H1 (cell line): ENCODE measurements around the gene NDNF. TPM values are rescaled to one million over a fixed set of nuclear protein-coding genes. Genes with fewer than 3 reads are reported as not detected.

ENCODE experiments used
- CTCF ChIA-PET: fragments of 300-600 bp; sonication (Branson Sonifier 250); formaldehyde crosslinking; loops from one replicate; lab custom pipeline; 2021; ENCODE audit not compliant: partially characterized antibody; lab: Charles Lee
- POLR2A ChIA-PET: fragments of 300-600 bp; sonication (Branson Sonifier 250); formaldehyde crosslinking; loops from one replicate; lab custom pipeline; 2021; ENCODE audit warnings: inconsistent platforms; ENCODE audit not compliant: partially characterized antibody; lab: Charles Lee
- DNase-seq, 2 experiments: peaks; one replicate each; pipeline versions ENCODE4 v3.0.0 to v3.0.0-alpha.2; 2010 to 2022; ENCODE audit warnings: low spot score in 2 of 2, low read depth in 1 of 2, mixed read lengths in 1 of 2
- FAIRE-seq: peaks from 2 replicates; lab custom pipeline; 2011; peaks lifted over from hg19 to GRCh38; lab: Jason Lieb, UNC
- H2AFZ ChIP-seq: 2 replicates; pipeline ENCODE4 v1.8.1; 2012; ENCODE audit warnings: low read length, inconsistent platforms
- H2AK5ac ChIP-seq: 2 replicates; pipeline ENCODE4 v1.6.1; 2013; ENCODE audit warnings: low read depth, low read length
- H2BK120ac ChIP-seq: replicated peaks from 2 replicates; pipeline ENCODE3; 2013; ENCODE audit warnings: low read depth, low read length, inconsistent platforms
- H2BK12ac ChIP-seq: 2 replicates; pipeline ENCODE4 v1.6.1; 2013; ENCODE audit warnings: low read depth, low read length
- H2BK15ac ChIP-seq: 2 replicates; pipeline ENCODE4 v1.6.1; 2013; ENCODE audit warnings: low read length
- H2BK20ac ChIP-seq: 2 replicates; pipeline ENCODE4 v1.6.1; 2013; ENCODE audit warnings: low read length
- H2BK5ac ChIP-seq: 2 replicates; pipeline ENCODE4 v1.6.1; 2013; ENCODE audit warnings: low read depth, low read length
- H3K14ac ChIP-seq: 2 replicates; pipeline ENCODE4 v1.6.1; 2013; ENCODE audit warnings: inconsistent platforms; ENCODE audit not compliant: insufficient read length
- H3K18ac ChIP-seq: 2 replicates; pipeline ENCODE4 v1.6.1; 2013; ENCODE audit warnings: low read length; ENCODE audit errors: extremely low read depth
- H3K23ac ChIP-seq: 2 replicates; pipeline ENCODE4 v1.6.1; 2013; ENCODE audit warnings: inconsistent platforms; ENCODE audit not compliant: insufficient read length
- H3K23me2 ChIP-seq: 2 replicates; pipeline ENCODE4 v1.6.1; 2013; ENCODE audit warnings: low read depth, low read length
- H3K27ac ChIP-seq: 2 replicates; pipeline ENCODE4 v1.6.1; 2011; ENCODE audit warnings: low read depth, low read length, inconsistent platforms
- H3K27me3 ChIP-seq, 4 experiments: replicated peaks in 1 of 4; 1 replicate in 1 of 4; 2 replicates in 3 of 4; pipeline versions ENCODE4 v1.6.1 to v1.8.1; 2011 to 2013; ENCODE audit warnings: low read length in 3 of 4, mild to moderate bottlenecking in 3 of 4, inconsistent platforms in 2 of 4, mixed read lengths in 2 of 4, moderate library complexity in 1 of 4; ENCODE audit not compliant: control insufficient read depth in 3 of 4, insufficient read depth in 3 of 4; ENCODE audit errors: extremely low read depth in 1 of 4
- H3K36me3 ChIP-seq, 4 experiments: 2 replicates each; pipeline versions ENCODE4 v1.6.1 to v1.8.1; 2011 to 2013; ENCODE audit warnings: mild to moderate bottlenecking in 4 of 4, low read length in 3 of 4, moderate library complexity in 2 of 4, control low read depth in 1 of 4, inconsistent platforms in 1 of 4; ENCODE audit not compliant: insufficient read depth in 4 of 4, control insufficient read depth in 2 of 4
- H3K4ac ChIP-seq: replicated peaks from 2 replicates; pipeline ENCODE3; 2013; ENCODE audit warnings: low read length, low read depth, mixed read lengths, inconsistent platforms; ENCODE audit not compliant: insufficient read length
- H3K4me1 ChIP-seq, 4 experiments: replicated peaks in 1 of 4; 1 replicate in 1 of 4; 2 replicates in 3 of 4; pipeline versions ENCODE4 v1.6.1 to v1.8.1; 2011 to 2013; ENCODE audit warnings: low read length in 3 of 4, inconsistent platforms in 2 of 4, mixed read lengths in 1 of 4; ENCODE audit not compliant: insufficient read depth in 4 of 4, control insufficient read depth in 3 of 4
- H3K4me2 ChIP-seq, 2 experiments: 2 replicates each; pipeline versions ENCODE4 v1.6.1 to v1.8.1; 2011 to 2013; ENCODE audit warnings: low read depth in 2 of 2, low read length in 2 of 2, control low read depth in 1 of 2, inconsistent platforms in 1 of 2, mild to moderate bottlenecking in 1 of 2; ENCODE audit not compliant: insufficient read depth in 1 of 2
- H3K4me3 ChIP-seq, 4 experiments: fragments of 200-600, 300-600 bp in 1 of 4; sonication (generic), shearing (Covaris generic), sonication (Bioruptor Twin) in 1 of 4; 2 replicates each; pipeline versions ENCODE4 v1.5.1 to v1.8.1; 2011 to 2016; ENCODE audit warnings: low read length in 4 of 4, low read depth in 3 of 4, control low read depth in 2 of 4, inconsistent platforms in 2 of 4, mild to moderate bottlenecking in 2 of 4, mixed read lengths in 1 of 4, moderate library complexity in 1 of 4; ENCODE audit not compliant: insufficient read depth in 2 of 4; ENCODE audit errors: extremely low read depth in 1 of 4
- H3K56ac ChIP-seq: replicated peaks from 2 replicates; pipeline ENCODE3; 2013; ENCODE audit warnings: low read depth, mild to moderate bottlenecking, mixed read lengths, low read length, inconsistent platforms; ENCODE audit not compliant: insufficient read length
- H3K79me1 ChIP-seq: 2 replicates; pipeline ENCODE4 v1.6.1; 2013; ENCODE audit warnings: low read depth, low read length, control low read depth
- H3K79me2 ChIP-seq, 2 experiments: 2 replicates each; pipeline versions ENCODE4 v1.6.1 to v1.8.1; 2012 to 2013; ENCODE audit warnings: low read length in 2 of 2, mild to moderate bottlenecking in 2 of 2, inconsistent platforms in 1 of 2; ENCODE audit not compliant: insufficient read depth in 2 of 2, control insufficient read depth in 1 of 2
- H3K9ac ChIP-seq, 4 experiments: replicated peaks in 1 of 4; 1 replicate in 1 of 4; 2 replicates in 3 of 4; pipeline versions ENCODE4 v1.6.1 to v1.8.1; 2011 to 2013; ENCODE audit warnings: low read depth in 3 of 4, low read length in 3 of 4, control low read depth in 2 of 4, mild to moderate bottlenecking in 2 of 4, moderate library complexity in 2 of 4, inconsistent platforms in 1 of 4; ENCODE audit errors: extremely low read depth in 1 of 4
- H3K9me3 ChIP-seq, 2 experiments: 2 replicates each; pipeline versions ENCODE4 v1.6.1 to v1.8.1; 2012 to 2013; ENCODE audit warnings: mild to moderate bottlenecking in 2 of 2, moderate library complexity in 2 of 2, control low read depth in 1 of 2, inconsistent platforms in 1 of 2, low read depth in 1 of 2, low read length in 1 of 2, mixed read lengths in 1 of 2; ENCODE audit not compliant: insufficient read depth in 2 of 2
- H4K20me1 ChIP-seq, 2 experiments: replicated peaks in 1 of 2; 2 replicates each; pipeline versions ENCODE3 to v1.8.1; 2011 to 2013; ENCODE audit warnings: inconsistent platforms in 2 of 2, low read length in 2 of 2, mild to moderate bottlenecking in 1 of 2; ENCODE audit not compliant: insufficient read depth in 2 of 2, control insufficient read depth in 1 of 2
- H4K5ac ChIP-seq: 2 replicates; pipeline ENCODE4 v1.6.1; 2013; ENCODE audit warnings: low read length, low read depth, mixed read lengths, inconsistent platforms; ENCODE audit not compliant: insufficient read length
- H4K8ac ChIP-seq: 2 replicates; pipeline ENCODE4 v1.8.0; 2013; ENCODE audit warnings: mild to moderate bottlenecking, moderate library complexity, low read length, inconsistent platforms; ENCODE audit not compliant: insufficient read depth; ENCODE audit errors: extremely low read depth
- H4K91ac ChIP-seq: replicated peaks from 2 replicates; pipeline ENCODE3; 2013; ENCODE audit warnings: low read length, mixed read lengths, inconsistent platforms; ENCODE audit not compliant: insufficient read length
- BRCA1 ChIP-seq: IDR thresholded peaks from 2 replicates; pipeline ENCODE4 v1.6.1; 2012; ENCODE audit warnings: low read depth, low read length, improper control_type of control experiment
- CHD2 ChIP-seq: IDR thresholded peaks from 2 replicates; pipeline ENCODE4 v1.6.1; 2012; ENCODE audit warnings: low read length, improper control_type of control experiment
- TBP ChIP-seq: IDR thresholded peaks from 2 replicates; pipeline ENCODE4 v1.6.1; 2011; ENCODE audit warnings: low read depth, low read length, improper control_type of control experiment
- WGBS, 2 experiments: shearing (Covaris generic) in 1 of 2; methylation state at CpG; one replicate each; pipeline versions ENCODE4 v1.1.6 to v1.1.7; 2013 to 2015; ENCODE audit warnings: low lambda C conversion rate in 2 of 2, mixed read lengths in 2 of 2, inconsistent platforms in 1 of 2, low coverage in 1 of 2, missing lambda C conversion rate in 1 of 2; ENCODE audit not compliant: insufficient replicate concordance in 2 of 2, insufficient coverage in 1 of 2, insufficient read length in 1 of 2; ENCODE audit errors: extremely low coverage in 1 of 2, missing lambda C conversion rate in 1 of 2; 5-methylcytosine and 5-hydroxymethylcytosine counted together
- polyA plus RNA-seq, 7 experiments: library from polyadenylated mRNA; depleted of rRNA in 3 of 7; stranded (reverse) in 5 of 7; unstranded in 2 of 7; fragments of >200 nt in 5 of 7; fragments of 200-250 nt in 2 of 7; gene quantifications; 1 replicate in 5 of 7; 2 replicates in 1 of 7; 4 replicates in 1 of 7; pipeline versions ENCODE4 v1.2.1 to v1.2.3, GENCODE V29; 2011 to 2013; ENCODE audit warnings: missing spikeins in 2 of 7, mixed read lengths in 2 of 7
- total RNA-seq: library from RNA; stranded (reverse); fragmentation: NEBNext Ultra II Directional; extraction: Animal tissue kit (Norgen Biotek cat#: 25700); gene quantifications from 2 replicates; pipeline ENCODE4 v1.2.1, GENCODE V29; 2021

Gene NDNF
- total and polyA plus RNA-seq, 2 of the 8 experiments (the other 6 are each of a cell fraction or from before 2014, with no cell fraction given): 0.70 to 1.6 TPM

DNA sequence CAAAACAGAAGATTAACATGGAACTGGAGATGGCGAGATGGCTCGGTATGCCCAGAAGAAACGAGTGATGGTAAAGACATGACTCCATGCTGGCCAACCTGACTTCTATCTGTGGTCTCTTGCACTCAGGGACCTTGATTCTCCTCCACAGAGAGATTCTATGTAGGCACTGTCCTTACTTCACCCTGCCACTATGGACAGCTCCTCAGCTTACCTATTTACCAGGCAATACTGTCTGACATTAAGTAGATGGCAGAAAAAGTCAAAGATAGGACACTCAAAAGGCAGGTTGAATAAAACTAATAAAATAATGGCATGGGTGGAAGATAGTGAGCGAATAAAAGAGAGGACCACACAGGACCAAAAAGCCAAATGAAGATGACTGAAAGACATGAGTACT lies 35.2 kb upstream of the NDNF start:
- H3K4me3 ChIP-seq: no peak overlapping the region
- no peak overlapping the region for H4K91ac ChIP-seq
- no peak overlapping the region for H2BK120ac ChIP-seq
- 97% methylated on average over 4 of the region's 4 CpGs; no CpG with 5 or more reads in 1 of the 2 experiments for WGBS, 2 experiments
- H2BK20ac ChIP-seq: no peak overlapping the region
- no peak overlapping the region for H3K9ac ChIP-seq
- H4K5ac ChIP-seq: no peak overlapping the region
- H3K27ac ChIP-seq: no peak overlapping the region
- H3K79me1 ChIP-seq: no peaks in the 10 kb centered on the region
- H3K23ac ChIP-seq: no peak overlapping the region
- no peaks in the 10 kb centered on the region for H3K23me2 ChIP-seq
- no peaks in the 10 kb centered on the region for H3K9me3 ChIP-seq
- no peak overlapping the region for H2BK5ac ChIP-seq
- DNase-seq (no peak), FAIRE-seq (no peak)
- H3K56ac ChIP-seq: no peak overlapping the region
- no peaks in the 10 kb centered on the region for H3K36me3 ChIP-seq
- H4K20me1 ChIP-seq: no peaks in the 10 kb centered on the region
- no peak overlapping the region for H3K4ac ChIP-seq
- H3K4me2 ChIP-seq: no peak overlapping the region
- no peak overlapping the region for H3K14ac ChIP-seq
- H3K18ac ChIP-seq: no peak overlapping the region
- POLR2A ChIA-PET: no interaction called here
- H2BK15ac ChIP-seq: no peak overlapping the region
- no peak overlapping the region for H2AK5ac ChIP-seq
- no peaks in the 10 kb centered on the region for H3K27me3 ChIP-seq
- H4K8ac ChIP-seq: no peak overlapping the region
- no peaks in the 10 kb centered on the region for H3K79me2 ChIP-seq
- H2BK12ac ChIP-seq: no peak overlapping the region
- CTCF ChIA-PET: interaction anchor here (1.5 kb wide), 1 partner anchor 12 kb away, joined by 5 read pairs; no protein-coding TSS in a partner anchor
- H3K4me1 ChIP-seq: peaks cover 0 to 3% (median 0%) of the 10 kb centered on the region in 4 experiments; a peak in 1 of 7 replicates
- no peak overlapping the region for H2AFZ ChIP-seq
- TF ChIP-seq CHD2 (no peak), TBP (no peak), BRCA1 (no peak)
